GM19099 (cell line): ENCODE measurements around the gene CREG2.

Source experiments
- POLR2A ChIP-seq: IDR thresholded peaks from 3 replicates; pipeline ENCODE4 v1.6.1; 2011; ENCODE audit warnings: low read depth; ENCODE audit not compliant: insufficient read length; ENCODE audit errors: extremely low read depth

Gene CREG2

GRCh38 chr2:101310090-101310833, 77.0 kb downstream of the CREG2 start:
- no peak for TF ChIP-seq POLR2A

- peak; percentile 86 for TF ChIP-seq POLR2A
Observed at GRCh38 chr2:101308432-101309210, 78.7 kb downstream of the CREG2 start, which contains the start of gene RNF149. Gene RNF149, minus strand, starts transcription at chr2:101308701. Its CDS starts 113 bp downstream, at chr2:101308588.

GRCh38 chr2:101307950-101308431, 79.3 kb downstream of the CREG2 start:
- TF ChIP-seq POLR2A: no peak

- no peak for TF ChIP-seq POLR2A
Observed at GRCh38 chr2:101307503-101307902, 79.8 kb downstream of the CREG2 start.

GRCh38 chr2:101306410-101306809, 80.9 kb downstream of the CREG2 start:
- TF ChIP-seq POLR2A: no peak

- no peak for TF ChIP-seq POLR2A
Observed at GRCh38 chr2:101305492-101306078, 81.7 kb downstream of the CREG2 start.

GRCh38 chr2:101305035-101305434, 82.3 kb downstream of the CREG2 start:
- no peak for TF ChIP-seq POLR2A

GRCh38 chr2:101303688-101304087, 83.6 kb downstream of the CREG2 start:
- TF ChIP-seq POLR2A: no peak

- no peak for TF ChIP-seq POLR2A
Observed at GRCh38 chr2:101302016-101302415, 85.3 kb downstream of the CREG2 start.

- TF ChIP-seq POLR2A: no peak
Observed at GRCh38 chr2:101300836-101301235, 86.5 kb downstream of the CREG2 start.

GRCh38 chr2:101300164-101300563, 87.1 kb downstream of the CREG2 start:
- no peak for TF ChIP-seq POLR2A

GRCh38 chr2:101299604-101300003, 87.7 kb downstream of the CREG2 start:
- no peak for TF ChIP-seq POLR2A

GRCh38 chr2:101297383-101297782, 89.9 kb downstream of the CREG2 start:
- TF ChIP-seq POLR2A: no peak

- no peak for TF ChIP-seq POLR2A
Observed at GRCh38 chr2:101296371-101296770, 90.9 kb downstream of the CREG2 start.

GRCh38 chr2:101295895-101296294, 91.4 kb downstream of the CREG2 start:
- TF ChIP-seq POLR2A: no peak
